HEK293 (cell line): Measurements from ENCODE around the gene SMIM44.

ENCODE experiments used
- PRDM6 ChIP-seq: fragments of 450-650 bp; formaldehyde crosslinking; IDR thresholded peaks from 2 replicates; pipeline ENCODE4 v1.5.1; 2017; ENCODE audit warnings: missing biosample characterization, missing genetic modification characterization
- ZFP3 ChIP-seq: fragments of 450-650 bp; formaldehyde crosslinking; IDR thresholded peaks from 2 replicates; pipeline ENCODE4 v1.5.1; 2016; ENCODE audit warnings: low read depth, missing biosample characterization, missing genetic modification characterization
- ZNF121 ChIP-seq: fragments of 450-650 bp; formaldehyde crosslinking; IDR thresholded peaks from 2 replicates; pipeline ENCODE4 v1.5.1; 2016; ENCODE audit warnings: missing biosample characterization, missing genetic modification characterization
- ZXDB ChIP-seq: fragments of 450-650 bp; formaldehyde crosslinking; IDR thresholded peaks from 2 replicates; pipeline ENCODE4 v1.5.1; 2016; ENCODE audit warnings: missing biosample characterization, missing genetic modification characterization
- TF ChIP-seq, protein P1 (sequence below): fragments of 450-650 bp; formaldehyde crosslinking; IDR thresholded peaks from 2 replicates; pipeline ENCODE4 v1.5.1; 2017; ENCODE audit warnings: missing biosample characterization, missing genetic modification characterization
- TF ChIP-seq, protein P2 (sequence below): fragments of 450-650 bp; formaldehyde crosslinking; IDR thresholded peaks from 2 replicates; pipeline ENCODE4 v1.5.1; 2016; ENCODE audit warnings: missing biosample characterization, missing genetic modification characterization

- no peak for TF ChIP-seq ZNF121
- no peak for TF ChIP-seq PRDM6
- TF ChIP-seq ZXDB (tag by site-specific recombination): no peak
- TF ChIP-seq, protein P1, sequence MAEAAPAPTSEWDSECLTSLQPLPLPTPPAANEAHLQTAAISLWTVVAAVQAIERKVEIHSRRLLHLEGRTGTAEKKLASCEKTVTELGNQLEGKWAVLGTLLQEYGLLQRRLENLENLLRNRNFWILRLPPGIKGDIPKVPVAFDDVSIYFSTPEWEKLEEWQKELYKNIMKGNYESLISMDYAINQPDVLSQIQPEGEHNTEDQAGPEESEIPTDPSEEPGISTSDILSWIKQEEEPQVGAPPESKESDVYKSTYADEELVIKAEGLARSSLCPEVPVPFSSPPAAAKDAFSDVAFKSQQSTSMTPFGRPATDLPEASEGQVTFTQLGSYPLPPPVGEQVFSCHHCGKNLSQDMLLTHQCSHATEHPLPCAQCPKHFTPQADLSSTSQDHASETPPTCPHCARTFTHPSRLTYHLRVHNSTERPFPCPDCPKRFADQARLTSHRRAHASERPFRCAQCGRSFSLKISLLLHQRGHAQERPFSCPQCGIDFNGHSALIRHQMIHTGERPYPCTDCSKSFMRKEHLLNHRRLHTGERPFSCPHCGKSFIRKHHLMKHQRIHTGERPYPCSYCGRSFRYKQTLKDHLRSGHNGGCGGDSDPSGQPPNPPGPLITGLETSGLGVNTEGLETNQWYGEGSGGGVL: no peak
- TF ChIP-seq, protein P2, sequence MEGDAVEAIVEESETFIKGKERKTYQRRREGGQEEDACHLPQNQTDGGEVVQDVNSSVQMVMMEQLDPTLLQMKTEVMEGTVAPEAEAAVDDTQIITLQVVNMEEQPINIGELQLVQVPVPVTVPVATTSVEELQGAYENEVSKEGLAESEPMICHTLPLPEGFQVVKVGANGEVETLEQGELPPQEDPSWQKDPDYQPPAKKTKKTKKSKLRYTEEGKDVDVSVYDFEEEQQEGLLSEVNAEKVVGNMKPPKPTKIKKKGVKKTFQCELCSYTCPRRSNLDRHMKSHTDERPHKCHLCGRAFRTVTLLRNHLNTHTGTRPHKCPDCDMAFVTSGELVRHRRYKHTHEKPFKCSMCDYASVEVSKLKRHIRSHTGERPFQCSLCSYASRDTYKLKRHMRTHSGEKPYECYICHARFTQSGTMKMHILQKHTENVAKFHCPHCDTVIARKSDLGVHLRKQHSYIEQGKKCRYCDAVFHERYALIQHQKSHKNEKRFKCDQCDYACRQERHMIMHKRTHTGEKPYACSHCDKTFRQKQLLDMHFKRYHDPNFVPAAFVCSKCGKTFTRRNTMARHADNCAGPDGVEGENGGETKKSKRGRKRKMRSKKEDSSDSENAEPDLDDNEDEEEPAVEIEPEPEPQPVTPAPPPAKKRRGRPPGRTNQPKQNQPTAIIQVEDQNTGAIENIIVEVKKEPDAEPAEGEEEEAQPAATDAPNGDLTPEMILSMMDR: no peak
- TF ChIP-seq ZFP3 (tag by site-specific recombination): no peak
Measured at GRCh38 chr19:3494559-3494958, 11.3 kb upstream of the SMIM44 start.
